ENCODE results near the gene CRIM1.

CRIM1 gene

DNA sequence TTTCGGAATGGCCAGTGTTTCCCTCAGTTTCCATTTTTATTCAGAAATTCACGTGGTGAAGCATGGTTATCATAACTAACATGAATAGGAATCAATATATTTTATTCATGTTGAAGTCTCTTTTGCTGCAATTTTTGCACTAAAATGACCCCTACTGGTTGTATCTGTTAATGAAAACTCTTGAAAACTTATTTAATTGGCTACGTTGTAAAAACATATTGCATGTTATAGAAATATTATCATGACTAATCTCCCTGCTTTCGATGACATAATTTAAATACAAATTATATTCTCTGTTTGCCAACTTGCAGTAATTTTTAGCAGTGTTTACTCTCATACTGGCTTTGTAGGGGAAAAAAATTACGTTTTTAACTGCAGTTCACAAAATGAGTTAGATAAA lies 3.5 kb downstream of the CRIM1 start:
- H3K9me2 ChIP-seq (replicated peaks; ENCODE audit: low read depth, low read length): no peaks in the 10 kb centered on the region
- TF ChIP-seq, protein P1, sequence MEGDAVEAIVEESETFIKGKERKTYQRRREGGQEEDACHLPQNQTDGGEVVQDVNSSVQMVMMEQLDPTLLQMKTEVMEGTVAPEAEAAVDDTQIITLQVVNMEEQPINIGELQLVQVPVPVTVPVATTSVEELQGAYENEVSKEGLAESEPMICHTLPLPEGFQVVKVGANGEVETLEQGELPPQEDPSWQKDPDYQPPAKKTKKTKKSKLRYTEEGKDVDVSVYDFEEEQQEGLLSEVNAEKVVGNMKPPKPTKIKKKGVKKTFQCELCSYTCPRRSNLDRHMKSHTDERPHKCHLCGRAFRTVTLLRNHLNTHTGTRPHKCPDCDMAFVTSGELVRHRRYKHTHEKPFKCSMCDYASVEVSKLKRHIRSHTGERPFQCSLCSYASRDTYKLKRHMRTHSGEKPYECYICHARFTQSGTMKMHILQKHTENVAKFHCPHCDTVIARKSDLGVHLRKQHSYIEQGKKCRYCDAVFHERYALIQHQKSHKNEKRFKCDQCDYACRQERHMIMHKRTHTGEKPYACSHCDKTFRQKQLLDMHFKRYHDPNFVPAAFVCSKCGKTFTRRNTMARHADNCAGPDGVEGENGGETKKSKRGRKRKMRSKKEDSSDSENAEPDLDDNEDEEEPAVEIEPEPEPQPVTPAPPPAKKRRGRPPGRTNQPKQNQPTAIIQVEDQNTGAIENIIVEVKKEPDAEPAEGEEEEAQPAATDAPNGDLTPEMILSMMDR (conservative IDR thresholded peaks at IDR 0.05; ENCODE audit: low read length): peak; percentile 78
- TF ChIP-seq EZH2phosphoT487 (IDR thresholded peaks at IDR 0.05; ENCODE audit: borderline replicate concordance): no peak
- H3K27me3 ChIP-seq (ENCODE audit: insufficient read depth, low read length, poor library complexity, severe bottlenecking): no peaks in the 10 kb centered on the region
- no peak overlapping the region; the same call in 1 of the 2 replicates for H2AFZ ChIP-seq (ENCODE audit: low read length)
- peak overlapping the region; percentile 2 for H3K4me2 ChIP-seq (ENCODE audit: low read depth, low read length, poor library complexity, severe bottlenecking)
- peaks cover 8% of the 10 kb centered on the region for H3K4me1 ChIP-seq (ENCODE audit: insufficient read depth, low read length, poor library complexity, severe bottlenecking)
- no peaks in the 10 kb centered on the region for H3K36me3 ChIP-seq (ENCODE audit: insufficient read depth, low read length)
- no peak overlapping the region for H3K4me3 ChIP-seq (ENCODE audit: low read length, poor library complexity, severe bottlenecking)
- H3K9me3 ChIP-seq (ENCODE audit: insufficient read depth, low read depth, low read length): no peaks in the 10 kb centered on the region
- H3F3A ChIP-seq (ENCODE audit: low read depth): no peaks in the 10 kb centered on the region
- no peaks in the 10 kb centered on the region for H4K20me1 ChIP-seq (ENCODE audit: insufficient read depth, low read length, poor library complexity, severe bottlenecking)
- no peak overlapping the region for H3K9ac ChIP-seq (ENCODE audit: low read depth, low read length, poor library complexity, severe bottlenecking)
- no peaks in the 10 kb centered on the region for H3K79me2 ChIP-seq (ENCODE audit: insufficient read depth, low read length)

DNA sequence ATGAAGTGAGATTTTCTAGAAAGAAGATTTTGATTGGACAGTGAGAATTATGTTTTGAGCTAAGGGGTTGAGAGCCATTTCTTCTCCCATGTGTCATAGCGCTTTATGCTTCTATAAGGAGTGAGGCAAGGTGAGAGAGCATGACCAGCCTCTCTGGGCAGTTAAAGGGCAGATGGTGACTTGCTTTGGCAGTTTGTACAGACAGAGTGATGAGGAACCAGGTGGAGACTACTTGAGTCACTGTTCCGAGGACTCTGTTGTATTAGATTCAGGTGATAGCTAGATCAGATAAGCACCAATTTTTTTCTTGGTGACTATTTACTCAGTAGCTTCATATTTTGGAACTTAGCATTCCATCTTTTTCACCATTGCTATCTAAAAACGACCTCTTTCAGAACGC lies 4.5 kb downstream of the CRIM1 start:
- H4K20me1 ChIP-seq (ENCODE audit: insufficient read depth, low read length, poor library complexity, severe bottlenecking): no peaks in the 10 kb centered on the region
- H3K9me3 ChIP-seq (ENCODE audit: insufficient read depth, low read depth, low read length): no peaks in the 10 kb centered on the region
- H3K27me3 ChIP-seq (ENCODE audit: insufficient read depth, low read length, poor library complexity, severe bottlenecking): no peaks in the 10 kb centered on the region
- H3K9me2 ChIP-seq (replicated peaks; ENCODE audit: low read depth, low read length): no peaks in the 10 kb centered on the region
- no peak overlapping the region for H3K9ac ChIP-seq (ENCODE audit: low read depth, low read length, poor library complexity, severe bottlenecking)
- no peak overlapping the region for H3K4me2 ChIP-seq (ENCODE audit: low read depth, low read length, poor library complexity, severe bottlenecking)
- no peaks in the 10 kb centered on the region for H3F3A ChIP-seq (ENCODE audit: low read depth)
- no peak for TF ChIP-seq EZH2phosphoT487 (IDR thresholded peaks at IDR 0.05; ENCODE audit: borderline replicate concordance)
- TF ChIP-seq, protein P1 (conservative IDR thresholded peaks at IDR 0.05; ENCODE audit: low read length): no peak
- H3K4me1 ChIP-seq (ENCODE audit: insufficient read depth, low read length, poor library complexity, severe bottlenecking): peaks cover 8% of the 10 kb centered on the region
- no peak overlapping the region for H2AFZ ChIP-seq (ENCODE audit: low read length)
- no peaks in the 10 kb centered on the region for H3K79me2 ChIP-seq (ENCODE audit: insufficient read depth, low read length)
- H3K36me3 ChIP-seq (ENCODE audit: insufficient read depth, low read length): no peaks in the 10 kb centered on the region
- no peak overlapping the region for H3K4me3 ChIP-seq (ENCODE audit: low read length, poor library complexity, severe bottlenecking)

DNA sequence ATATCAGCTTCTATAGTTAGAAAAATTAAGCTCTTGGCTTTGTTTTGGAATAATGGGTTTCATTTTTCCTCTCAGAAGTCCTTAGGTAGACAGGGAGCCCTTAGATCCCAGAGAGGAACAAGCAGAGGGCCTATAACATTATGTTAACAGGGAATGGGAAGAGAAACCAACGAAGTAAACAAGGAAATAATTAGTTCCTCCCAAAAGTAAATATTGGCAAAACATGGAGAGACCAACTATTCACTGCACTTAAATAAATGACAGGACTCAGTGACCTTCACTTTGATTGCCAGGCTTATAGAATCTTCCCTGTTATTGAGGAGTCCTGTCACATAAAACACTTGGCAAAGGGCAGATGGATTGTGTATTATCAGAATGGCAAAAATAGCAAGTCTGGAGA lies 5.3 kb downstream of the CRIM1 start:
- H3K9me3 ChIP-seq (ENCODE audit: insufficient read depth, low read depth, low read length): no peaks in the 10 kb centered on the region
- no peak overlapping the region for H3K4me2 ChIP-seq (ENCODE audit: low read depth, low read length, poor library complexity, severe bottlenecking)
- H3K79me2 ChIP-seq (ENCODE audit: insufficient read depth, low read length): no peaks in the 10 kb centered on the region
- no peaks in the 10 kb centered on the region for H3K9me2 ChIP-seq (replicated peaks; ENCODE audit: low read depth, low read length)
- H3K36me3 ChIP-seq (ENCODE audit: insufficient read depth, low read length): no peaks in the 10 kb centered on the region
- no peak overlapping the region for H3K4me3 ChIP-seq (ENCODE audit: low read length, poor library complexity, severe bottlenecking)
- no peaks in the 10 kb centered on the region for H3F3A ChIP-seq (ENCODE audit: low read depth)
- no peak overlapping the region for H2AFZ ChIP-seq (ENCODE audit: low read length)
- H3K27me3 ChIP-seq (ENCODE audit: insufficient read depth, low read length, poor library complexity, severe bottlenecking): no peaks in the 10 kb centered on the region
- peaks cover 8% of the 10 kb centered on the region for H3K4me1 ChIP-seq (ENCODE audit: insufficient read depth, low read length, poor library complexity, severe bottlenecking)
- no peak for TF ChIP-seq EZH2phosphoT487 (IDR thresholded peaks at IDR 0.05; ENCODE audit: borderline replicate concordance)
- TF ChIP-seq, protein P1 (conservative IDR thresholded peaks at IDR 0.05; ENCODE audit: low read length): no peak
- H3K9ac ChIP-seq (ENCODE audit: low read depth, low read length, poor library complexity, severe bottlenecking): no peak overlapping the region
- H4K20me1 ChIP-seq (ENCODE audit: insufficient read depth, low read length, poor library complexity, severe bottlenecking): no peaks in the 10 kb centered on the region

Measured in Loucy (cell line).